GM19023 (cell line): ENCODE results near the gene QDPR.
"Not testable (repeated sequence)": the region's sequence is repeated elsewhere in the genome, so short reads cannot be mapped to it uniquely, and the experiment has no call there.

ENCODE experiments used
- ATAC-seq: cut with Tn5 transposase; IDR thresholded peaks from one replicate; pipeline ENCODE4 v1.9.1; 2021; ENCODE audit warnings: mild to moderate bottlenecking, moderate library complexity; ENCODE audit not compliant: unreplicated experiment

The QDPR gene

DNA sequence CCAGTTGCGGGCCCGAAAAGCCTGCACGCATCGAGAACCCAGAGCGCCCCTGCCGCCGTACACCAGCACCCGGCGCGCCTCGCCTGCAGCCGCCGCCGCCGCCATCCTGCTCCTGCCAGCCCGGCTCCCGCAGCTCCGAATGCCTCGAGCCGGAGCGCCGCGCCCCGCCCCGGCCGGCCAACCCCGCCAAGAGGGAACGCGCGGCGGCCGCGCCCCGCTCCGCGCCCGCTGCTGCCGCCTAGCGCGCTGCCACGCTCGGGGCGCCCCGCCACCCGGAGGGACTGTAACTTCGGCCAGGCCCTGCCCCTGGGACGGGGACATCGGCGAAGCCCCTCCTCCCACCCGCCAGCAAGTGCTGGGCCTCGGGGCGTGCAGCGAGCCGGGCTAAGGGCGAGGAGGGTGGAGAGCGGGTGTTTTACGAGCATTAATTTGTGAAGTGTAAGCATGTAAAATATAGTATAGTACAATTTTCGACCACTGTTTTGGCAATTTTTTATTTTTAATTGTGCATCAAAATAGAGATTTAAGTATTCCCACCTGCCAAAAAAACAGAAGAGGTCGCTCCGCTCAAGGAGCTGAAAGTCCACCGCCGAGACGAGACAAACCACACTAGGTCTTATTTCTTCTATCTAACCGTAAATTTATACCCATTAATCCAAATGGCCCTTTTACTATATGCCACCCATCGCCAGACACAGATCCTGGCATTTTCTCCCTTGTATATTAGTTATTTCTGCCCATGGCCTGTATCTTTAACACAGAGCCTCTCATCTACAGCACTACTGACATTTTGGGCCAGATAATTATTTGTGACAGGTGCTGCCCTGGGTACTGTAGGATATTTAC is at the start of gene QDPR:
Gene QDPR, minus strand, starts transcription at position 141 of the 846 bp plus-strand sequence. Its CDS starts 36 bp downstream, at position 105.
- peak; percentile 98 for ATAC-seq

DNA sequence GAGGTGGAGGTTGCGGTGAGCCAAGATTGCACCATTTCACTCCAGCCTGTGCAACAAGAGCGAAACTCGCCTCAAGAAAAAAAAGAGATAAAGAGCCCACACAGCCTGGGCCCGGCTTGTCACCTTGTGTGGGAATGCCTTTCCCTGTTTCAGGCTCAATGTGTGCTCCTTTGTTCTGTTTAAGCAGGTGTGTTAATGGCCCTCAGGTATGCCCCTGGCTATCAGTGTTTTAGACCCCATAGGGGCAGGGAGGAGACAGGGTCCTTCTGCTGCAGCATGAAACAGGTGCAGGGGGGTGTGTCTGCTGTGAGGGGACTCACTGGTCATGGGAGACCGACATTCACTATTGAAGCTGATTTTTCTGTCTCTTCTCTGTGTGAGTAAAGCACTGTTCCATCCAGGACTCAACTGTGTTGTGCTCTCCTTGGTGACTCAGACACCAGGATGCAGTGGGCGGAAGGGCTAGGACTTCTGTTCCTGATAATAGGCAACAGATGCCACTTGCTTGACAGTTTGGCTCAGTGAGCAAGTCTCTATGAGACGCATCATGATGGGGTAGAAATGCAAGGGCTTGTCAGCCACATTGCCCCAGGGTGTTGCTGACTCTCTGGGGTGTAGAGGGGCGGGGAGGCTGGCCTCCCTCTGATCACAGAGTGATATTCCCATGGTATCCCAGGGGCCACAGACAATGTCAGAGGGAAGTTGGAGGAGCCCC is 49.5 kb upstream of the QDPR start:
- no peak for ATAC-seq

DNA sequence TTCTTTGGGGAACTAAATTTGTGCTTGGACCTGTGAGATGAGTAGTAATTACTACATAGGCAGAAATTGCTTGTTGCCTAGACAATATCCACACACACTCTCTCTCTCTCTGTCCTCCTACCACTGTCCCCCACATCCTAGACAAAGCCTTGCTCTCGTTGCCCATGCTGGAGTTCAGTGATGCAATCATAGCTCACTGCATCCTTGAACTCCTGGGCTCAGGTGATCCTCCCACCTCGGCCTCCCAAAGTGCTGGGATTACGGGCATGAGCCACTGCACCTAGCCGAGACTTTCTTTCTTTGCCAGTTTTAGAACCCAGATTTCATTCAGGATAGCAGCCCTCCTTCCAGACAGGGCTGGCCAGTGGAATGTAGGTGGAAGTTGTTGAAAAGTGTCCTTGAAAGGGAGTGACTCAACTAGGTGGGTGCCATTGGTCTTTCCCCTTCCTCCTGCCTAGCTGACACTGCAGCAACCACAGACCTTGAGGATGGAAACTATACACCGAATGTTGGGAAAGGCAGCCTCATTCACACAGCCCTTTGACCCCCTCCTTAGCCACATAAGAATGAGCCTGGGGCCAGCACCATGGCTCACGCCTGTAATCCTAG is 48.3 kb upstream of the QDPR start:
- ATAC-seq, result no peak

DNA sequence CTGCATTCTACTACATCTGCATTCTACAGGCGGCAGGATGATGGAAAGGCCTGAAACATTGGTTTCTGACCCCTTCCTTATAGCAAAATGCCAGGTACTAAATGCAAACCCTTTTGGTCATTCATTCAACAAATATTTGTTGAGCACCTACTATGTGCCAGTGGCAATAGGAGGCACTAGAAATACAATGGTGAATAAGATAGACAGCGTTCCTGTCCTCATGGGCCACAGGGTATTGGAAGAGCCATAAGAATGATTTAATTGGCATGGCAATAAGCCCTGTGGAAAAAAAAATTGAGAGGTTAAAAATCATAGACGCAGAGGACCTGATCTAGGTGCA is 47.8 kb upstream of the QDPR start:
- ATAC-seq, result no peak

DNA sequence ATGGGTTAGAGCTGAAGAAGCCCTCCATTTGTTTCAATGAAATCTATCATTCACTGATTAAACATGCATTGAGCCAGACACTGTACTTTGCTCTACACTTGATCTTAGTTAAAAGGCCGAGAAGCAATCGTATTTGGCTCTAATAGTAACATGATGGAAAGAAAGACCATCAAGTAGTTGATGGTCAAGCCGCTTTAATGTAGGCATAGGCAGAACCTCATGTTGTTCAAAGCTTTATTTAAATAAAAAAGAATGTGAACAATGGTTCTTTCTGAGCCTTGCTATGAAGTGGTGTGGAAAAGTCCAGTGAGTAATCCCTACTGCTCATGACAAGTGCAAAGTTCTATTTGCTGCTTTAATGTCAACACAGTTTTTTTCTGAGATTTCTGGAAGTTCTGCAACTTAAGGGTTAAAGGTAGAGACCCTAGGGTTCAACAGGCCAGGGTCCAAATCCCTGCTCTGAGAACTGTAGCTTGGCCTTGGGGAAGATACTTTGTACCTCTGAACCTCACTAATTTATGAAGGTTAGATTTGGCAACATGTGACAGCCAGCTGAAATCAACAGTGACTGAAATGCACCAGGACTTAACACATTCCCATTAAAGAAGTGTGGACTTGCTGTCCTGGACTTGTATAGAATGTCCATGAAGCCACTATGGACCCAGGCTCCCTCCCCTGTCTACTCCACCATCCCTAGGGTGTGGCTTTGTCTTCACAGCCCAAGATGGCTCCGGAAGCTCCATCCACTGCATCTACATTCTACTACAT is 47.2 kb upstream of the QDPR start:
- ATAC-seq, result no peak

DNA sequence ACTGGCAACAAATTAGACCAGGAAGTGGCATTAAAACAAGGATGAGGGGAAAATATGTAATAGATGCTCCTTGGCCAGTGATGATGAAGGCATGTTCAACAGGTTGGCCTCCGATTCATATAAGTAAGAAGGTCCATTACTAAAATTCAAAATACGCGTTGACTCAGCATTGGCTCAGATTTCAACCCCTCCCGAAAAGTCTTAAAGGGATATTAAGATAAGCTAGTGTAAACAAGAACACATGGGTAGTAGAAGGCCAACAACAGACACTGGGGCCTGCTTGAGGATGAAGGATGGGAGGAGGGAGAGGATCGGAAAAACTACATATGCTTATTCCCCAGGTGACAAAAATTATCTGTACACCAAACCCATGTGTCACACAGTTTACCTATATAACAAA is 46.0 kb upstream of the QDPR start:
- ATAC-seq, result no peak

DNA sequence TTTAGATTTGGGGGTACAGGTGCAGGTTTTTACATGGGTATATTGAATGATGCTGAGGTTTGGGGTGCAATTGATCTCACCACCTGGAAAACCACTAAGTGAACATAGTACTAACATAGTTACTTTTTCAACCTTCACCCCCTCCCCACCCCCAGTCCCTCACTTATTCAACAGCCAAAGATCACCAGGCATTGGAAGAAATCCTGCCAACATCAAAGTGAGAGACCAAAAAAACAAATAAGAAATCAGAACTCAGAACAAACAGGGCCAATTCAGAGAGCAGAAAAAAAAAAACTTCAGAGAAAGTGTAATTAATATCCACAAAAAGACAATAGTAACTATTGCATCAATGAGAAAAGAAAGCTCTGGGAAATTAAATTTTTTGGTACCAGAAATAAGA is 44.6 kb upstream of the QDPR start:
- ATAC-seq, result no peak

DNA sequence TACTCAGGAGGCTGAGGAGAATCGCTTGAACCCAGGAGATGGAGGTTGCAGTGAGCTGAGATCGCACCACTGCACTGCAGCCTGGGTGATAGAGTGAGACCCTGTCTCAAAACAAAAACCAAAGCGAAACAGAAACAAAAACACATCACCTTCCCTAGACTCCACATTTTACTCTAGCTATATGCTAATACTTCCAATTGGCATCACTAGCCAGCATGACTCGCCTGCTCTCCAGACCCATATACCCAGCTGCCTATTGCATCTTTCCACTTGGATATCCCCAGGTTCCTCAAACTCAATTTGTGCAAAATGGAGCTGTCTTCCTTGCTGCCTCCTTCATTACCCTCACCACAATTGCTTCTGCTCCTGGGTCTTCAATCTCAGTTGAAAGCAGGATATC is 42.7 kb upstream of the QDPR start:
- ATAC-seq, result no peak

DNA sequence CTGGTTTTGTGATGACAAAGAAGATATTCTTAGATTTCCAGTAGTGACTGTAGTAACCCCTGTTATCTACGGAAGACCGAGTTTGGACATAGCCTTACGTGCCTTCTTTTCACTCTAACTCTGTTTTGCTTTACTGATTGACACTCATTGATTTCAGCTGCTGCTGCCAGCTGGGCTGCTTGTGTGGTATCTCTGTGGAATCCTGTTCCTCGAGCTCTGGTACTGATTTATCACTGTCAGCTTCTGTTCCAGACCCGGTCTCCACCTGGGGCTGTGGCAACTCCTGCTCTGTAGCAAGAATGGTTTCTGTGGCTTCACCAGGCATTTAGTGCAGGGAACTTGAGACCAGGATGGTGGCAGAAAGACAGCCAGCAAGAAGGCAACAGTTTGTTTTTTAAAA is 40.5 kb upstream of the QDPR start:
- no peak for ATAC-seq

DNA sequence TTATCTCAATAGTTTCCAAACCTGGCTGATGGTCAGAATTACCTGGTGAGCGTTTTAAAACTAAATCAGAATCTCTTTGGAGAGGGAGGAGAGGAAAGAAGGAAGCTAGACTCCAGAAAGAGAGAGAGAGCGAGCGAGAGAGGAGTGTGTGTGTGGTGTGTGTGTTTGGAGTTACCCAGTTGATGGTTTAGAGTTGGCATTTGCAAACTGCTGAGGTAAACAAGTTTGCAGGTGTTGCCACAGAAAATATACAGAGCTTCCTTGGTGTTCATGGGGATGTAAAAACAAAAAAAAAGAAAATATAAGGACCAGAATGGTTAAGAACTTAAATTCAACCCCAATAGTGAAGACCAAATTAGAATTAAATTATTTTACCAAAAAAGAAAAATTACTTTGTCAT is 38.7 kb upstream of the QDPR start:
- ATAC-seq, result no peak

DNA sequence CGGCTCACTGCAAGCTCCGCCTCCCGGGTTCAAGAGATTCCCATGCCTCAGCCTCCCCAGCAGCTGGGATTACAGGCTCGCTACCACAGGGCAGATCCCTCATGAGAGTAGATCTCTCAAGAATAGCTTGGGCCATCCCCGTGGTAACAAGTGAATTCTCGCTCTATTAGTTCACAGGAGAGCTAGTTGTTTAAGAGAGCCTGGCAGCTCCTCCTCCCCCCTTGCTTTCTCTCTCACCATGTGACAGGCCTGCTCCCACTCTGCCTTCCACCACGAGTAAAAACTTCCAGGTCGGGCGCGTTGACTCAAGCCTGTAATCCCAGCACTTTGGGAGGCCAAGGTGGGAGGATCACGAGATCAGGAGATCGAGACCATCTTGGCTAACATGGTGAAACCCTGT is 34.8 kb upstream of the QDPR start:
- no peak for ATAC-seq

DNA sequence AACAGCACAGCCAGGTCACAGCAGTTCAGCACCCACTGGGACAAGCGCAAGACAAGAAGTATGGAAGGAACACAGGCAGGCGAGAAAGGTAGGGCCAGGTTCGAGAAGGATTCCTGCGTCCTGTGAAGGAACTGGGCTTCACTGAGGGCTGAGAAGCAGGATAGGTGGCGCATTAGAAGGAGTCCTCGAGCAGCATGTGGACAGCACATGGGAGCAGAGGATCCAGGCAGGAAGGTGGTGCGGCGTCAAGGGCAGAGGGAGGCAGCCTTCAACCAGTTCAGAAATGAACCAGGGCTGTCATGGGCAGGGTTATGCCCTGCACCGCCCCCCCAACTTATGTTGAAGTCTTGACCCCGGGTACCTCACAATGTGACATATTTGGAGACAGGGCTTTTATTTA is 34.3 kb upstream of the QDPR start:
- ATAC-seq, result no peak

DNA sequence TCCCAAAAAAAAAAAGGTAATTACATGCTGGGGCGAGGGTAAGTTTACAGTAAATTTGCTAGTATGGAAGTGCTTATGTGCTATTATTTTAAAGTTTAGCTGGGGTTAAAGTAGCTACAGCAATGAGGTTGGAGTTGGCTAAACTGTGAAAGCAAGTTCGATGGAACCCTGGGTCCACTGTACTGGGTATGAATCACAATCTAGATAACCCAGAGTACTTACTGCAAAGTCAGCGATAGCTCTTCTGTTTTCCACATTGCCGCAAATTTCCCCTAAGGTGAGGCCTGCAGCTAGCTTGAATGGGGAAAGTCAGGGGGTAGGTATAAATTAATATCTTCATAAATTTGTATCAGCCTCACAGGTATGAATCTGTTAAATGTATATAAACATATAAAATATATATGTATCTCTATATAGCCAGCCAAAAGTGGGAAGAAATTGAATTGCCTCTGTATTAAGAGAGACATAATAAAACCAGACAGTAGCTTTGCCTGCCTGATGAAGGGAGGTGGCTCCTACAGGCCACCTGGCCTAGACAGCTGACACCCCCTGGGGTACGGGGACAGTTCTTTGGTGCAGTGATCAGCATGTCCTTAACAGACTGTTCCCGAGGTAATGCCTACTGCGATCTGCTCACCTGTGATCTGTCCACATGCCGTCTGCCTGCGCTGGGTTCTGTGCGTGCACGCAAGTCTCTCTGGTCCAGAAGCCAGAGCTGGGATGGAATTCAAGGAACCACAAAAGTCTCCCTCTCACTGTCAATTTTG is 33.7 kb upstream of the QDPR start:
- ATAC-seq, result no peak

DNA sequence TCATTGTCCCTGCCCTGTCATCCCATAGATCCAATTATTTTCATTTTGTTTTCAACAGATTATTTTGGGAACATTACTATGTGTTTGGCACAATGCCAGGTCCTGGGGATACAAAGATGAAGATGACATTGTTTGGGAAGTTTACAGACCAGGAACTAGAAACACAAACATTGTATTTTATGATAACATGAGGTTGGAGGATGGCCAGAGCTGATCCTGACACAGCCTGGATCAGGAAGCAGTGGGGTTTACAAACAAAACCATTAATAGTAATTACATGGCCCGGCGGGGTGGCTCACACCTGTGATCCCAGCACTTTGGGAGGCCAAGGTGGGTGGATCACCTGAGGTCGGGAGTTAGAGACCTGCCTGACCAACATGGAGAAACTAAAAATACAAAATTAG is 32.9 kb upstream of the QDPR start:
- ATAC-seq, result no peak

DNA sequence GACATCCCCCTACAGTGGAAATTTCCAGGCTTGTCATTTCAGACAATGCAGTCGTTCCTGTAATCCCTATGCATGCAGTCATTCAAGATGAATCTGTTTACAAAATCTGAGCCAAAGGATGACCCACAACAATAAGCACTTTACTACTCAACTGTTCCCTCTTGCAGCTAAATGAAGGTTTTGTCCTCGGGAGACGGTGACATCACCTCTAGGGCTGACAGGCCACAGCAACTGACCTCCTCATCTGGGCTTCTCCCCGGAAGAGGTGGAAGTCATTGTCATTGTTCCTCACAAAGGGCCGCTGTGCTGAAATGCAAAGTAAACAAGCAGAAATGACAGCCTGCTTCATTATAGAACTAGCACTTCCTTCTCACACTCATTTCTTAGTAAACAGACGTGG is 32.3 kb upstream of the QDPR start:
- ATAC-seq, result no peak

DNA sequence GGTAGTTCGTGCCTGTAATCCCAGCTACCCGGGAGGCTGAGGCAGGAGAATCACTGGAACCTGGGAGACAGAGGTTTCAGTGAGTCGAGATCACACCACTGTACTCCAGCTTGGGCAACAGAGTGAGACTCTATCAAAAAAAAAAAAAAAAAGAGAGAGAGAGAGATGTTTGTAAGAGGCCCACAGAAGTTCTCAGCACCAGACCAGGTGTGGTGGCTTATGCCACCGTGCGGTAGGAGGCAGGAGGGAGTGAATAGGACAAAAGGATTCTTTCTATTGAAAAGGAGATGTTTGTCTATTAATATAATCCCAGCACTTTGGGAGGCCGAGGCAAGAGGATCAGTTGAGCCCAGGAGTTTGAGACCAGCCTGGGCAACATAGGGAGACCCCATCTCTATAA is 25.2 kb upstream of the QDPR start:
- not testable (repeated sequence) for ATAC-seq

DNA sequence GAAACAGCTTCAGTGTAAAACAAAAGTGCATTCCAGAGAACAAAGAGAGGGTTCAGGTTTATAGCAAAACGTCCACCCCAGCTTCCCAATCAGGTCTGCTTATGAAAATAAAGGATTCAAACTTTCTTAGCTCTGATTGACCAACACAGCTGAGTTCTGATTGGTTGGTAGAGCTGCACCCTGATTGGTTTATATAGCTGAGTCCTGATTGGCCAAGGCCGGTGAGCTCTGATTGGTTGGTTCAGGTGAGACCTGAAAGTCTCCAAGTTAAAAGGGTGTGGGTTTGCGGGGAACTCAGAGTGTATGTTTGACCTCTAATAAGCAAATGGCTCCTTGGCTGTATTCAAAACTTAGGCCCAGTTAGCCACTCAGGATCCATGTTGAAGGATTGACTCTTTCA is 24.0 kb upstream of the QDPR start:
- ATAC-seq, result no peak

DNA sequence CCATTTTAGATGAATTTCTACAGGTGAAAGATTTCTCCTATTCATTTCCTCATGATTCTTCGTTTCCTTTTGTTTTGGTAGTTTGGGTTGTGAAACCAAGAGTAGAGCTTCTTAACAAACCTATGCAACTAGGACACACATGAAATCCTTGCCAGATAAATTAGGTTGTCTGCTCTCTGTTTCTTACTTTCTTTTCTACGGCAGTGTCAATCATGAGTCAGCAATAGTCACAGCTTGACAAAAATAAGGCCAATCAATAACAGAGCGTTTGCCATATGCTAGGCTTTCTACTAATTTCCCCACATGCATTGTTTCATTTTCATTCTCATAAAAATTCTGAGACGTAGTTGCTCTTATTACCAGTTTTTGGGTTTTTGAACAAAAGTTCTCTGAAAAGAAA is 23.4 kb upstream of the QDPR start:
- ATAC-seq, result no peak

DNA sequence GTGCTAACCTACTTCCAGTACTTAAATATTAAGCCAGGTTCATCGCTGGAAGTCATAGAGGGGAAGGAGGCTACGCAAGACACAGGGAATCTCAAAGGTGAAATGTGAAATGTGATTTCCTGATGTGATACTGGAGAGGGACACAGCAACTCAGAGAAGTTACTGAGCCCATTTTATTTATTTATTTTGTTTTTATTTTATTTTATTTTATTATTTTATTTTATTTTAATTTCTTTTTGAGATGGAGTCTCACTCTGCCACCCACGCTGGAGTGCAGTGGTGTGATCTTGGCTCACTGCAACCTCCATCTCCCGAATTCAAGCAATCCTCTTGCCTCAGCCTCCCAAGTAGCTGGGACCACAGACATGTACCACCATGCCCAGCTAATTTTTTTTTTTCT is 22.8 kb upstream of the QDPR start:
- ATAC-seq, result no peak

DNA sequence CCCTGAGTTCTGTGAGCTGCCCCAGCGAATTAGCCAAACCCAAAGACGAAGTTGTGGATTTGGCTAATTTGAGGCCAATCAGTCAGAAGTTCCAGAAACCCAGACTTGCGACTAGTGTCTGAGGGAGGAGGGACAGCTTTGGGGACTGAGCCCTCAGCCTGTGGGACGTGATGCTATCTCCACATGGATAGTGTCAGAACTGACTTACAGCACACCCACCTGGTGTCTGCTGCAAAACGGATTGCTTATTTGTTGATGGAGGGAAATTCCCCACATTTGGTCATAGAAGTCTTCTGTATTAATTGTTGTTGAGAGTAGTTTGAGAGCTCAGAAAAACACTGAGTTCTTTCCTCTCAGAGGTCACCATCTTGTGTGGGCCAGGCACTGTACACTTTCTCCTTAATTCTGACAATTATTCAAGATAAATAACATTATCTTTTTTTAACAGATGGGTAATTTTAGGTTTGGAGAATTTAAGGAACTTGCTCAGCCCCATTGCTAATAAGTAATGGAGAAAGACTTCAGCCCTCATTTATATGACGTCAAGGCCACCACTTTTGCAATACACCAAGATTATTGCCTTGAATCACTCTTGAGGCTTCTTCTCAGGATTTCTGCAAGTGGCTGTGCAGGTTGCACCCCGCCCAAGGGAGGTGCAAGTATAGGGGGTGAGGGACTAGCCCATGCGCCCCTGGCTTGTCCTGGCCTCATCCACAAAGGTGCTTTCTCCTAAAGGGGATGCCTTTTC is 19.8 kb upstream of the QDPR start:
- no peak for ATAC-seq
